ENCODE measurements around the gene SGMS2.

The SGMS2 gene

GRCh38 chr4:107837776-107838618 lies 13.3 kb downstream of the SGMS2 start:
- intact Hi-C loops (cut with micrococcal nuclease), result loop anchor here (5.0 kb wide), 1 partner anchor 81 kb away; no protein-coding TSS in a partner anchor
- Mint-ChIP-seq H3K27ac (no peak overlapping the region), H3K36me3 (ENCODE audit: low read depth) (no peaks in the 10 kb centered on the region), H3K27me3 (no peaks in the 10 kb centered on the region), H3K9me3 (no peaks in the 10 kb centered on the region), H3K4me1 (ENCODE audit: low read depth) (peaks cover 40% of the 10 kb centered on the region), H3K4me3 (no peak overlapping the region)

GRCh38 chr4:107838861-107839565 lies 14.3 kb downstream of the SGMS2 start:
- Mint-ChIP-seq H3K9me3 (no peaks in the 10 kb centered on the region), H3K27ac (no peak overlapping the region), H3K4me3 (no peak overlapping the region), H3K36me3 (ENCODE audit: low read depth) (no peaks in the 10 kb centered on the region), H3K27me3 (no peaks in the 10 kb centered on the region), H3K4me1 (ENCODE audit: low read depth) (peaks cover 40% of the 10 kb centered on the region)
- intact Hi-C loops (cut with micrococcal nuclease), result loop anchor here (5.0 kb wide), 1 partner anchor 82 kb away; no protein-coding TSS in a partner anchor

- Mint-ChIP-seq H3K27me3 (no peaks in the 10 kb centered on the region), H3K4me3 (no peak overlapping the region), H3K4me1 (ENCODE audit: low read depth) (peaks cover 48% of the 10 kb centered on the region), H3K36me3 (ENCODE audit: low read depth) (no peaks in the 10 kb centered on the region), H3K9me3 (peaks cover 9% of the 10 kb centered on the region), H3K27ac (peak overlapping the region; percentile 67)
- intact Hi-C loops (cut with micrococcal nuclease), result loop anchor here (5.0 kb wide), 1 partner anchor 54 kb away; no protein-coding TSS in a partner anchor
These were observed 18.7 kb downstream of the SGMS2 start for GRCh38 chr4:107843391-107843790.

GRCh38 chr4:107845681-107846080 lies 20.9 kb downstream of the SGMS2 start:
- Mint-ChIP-seq H3K36me3 (ENCODE audit: low read depth) (no peaks in the 10 kb centered on the region), H3K9me3 (peaks cover 18% of the 10 kb centered on the region), H3K27ac (no peak overlapping the region), H3K4me3 (no peak overlapping the region), H3K4me1 (ENCODE audit: low read depth) (peaks cover 40% of the 10 kb centered on the region), H3K27me3 (no peaks in the 10 kb centered on the region)
- intact Hi-C loops (cut with micrococcal nuclease), result no loop called here

GRCh38 chr4:107850438-107850837 lies 25.7 kb downstream of the SGMS2 start:
- Mint-ChIP-seq H3K4me3 (no peak overlapping the region), H3K36me3 (ENCODE audit: low read depth) (no peaks in the 10 kb centered on the region), H3K27ac (no peak overlapping the region), H3K9me3 (peaks cover 18% of the 10 kb centered on the region), H3K4me1 (ENCODE audit: low read depth) (peaks cover 11% of the 10 kb centered on the region), H3K27me3 (no peaks in the 10 kb centered on the region)
- intact Hi-C loops (cut with micrococcal nuclease), result no loop called here

GRCh38 chr4:107853444-107854355 lies 29.0 kb downstream of the SGMS2 start:
- no peaks in the 10 kb centered on the region for H3K27me3 Mint-ChIP-seq
- peaks cover 9% of the 10 kb centered on the region for H3K9me3 Mint-ChIP-seq
- peak overlapping the region; percentile 37 for H3K4me3 Mint-ChIP-seq
- intact Hi-C loops (cut with micrococcal nuclease), result no loop called here
- H3K4me1 Mint-ChIP-seq (ENCODE audit: low read depth), result peaks cover 16% of the 10 kb centered on the region
- H3K36me3 Mint-ChIP-seq (ENCODE audit: low read depth), result no peaks in the 10 kb centered on the region
- peak overlapping the region; percentile 56 for H3K27ac Mint-ChIP-seq

- Mint-ChIP-seq H3K36me3 (ENCODE audit: low read depth) (peaks cover 3% of the 10 kb centered on the region), H3K9me3 (peaks cover 9% of the 10 kb centered on the region), H3K27me3 (no peaks in the 10 kb centered on the region), H3K4me3 (no peak overlapping the region), H3K4me1 (ENCODE audit: low read depth) (peaks cover 16% of the 10 kb centered on the region), H3K27ac (no peak overlapping the region)
- intact Hi-C loops (cut with micrococcal nuclease), result no loop called here
These were observed 29.8 kb downstream of the SGMS2 start for GRCh38 chr4:107854356-107855022.

GRCh38 chr4:107855723-107856122 lies 31.0 kb downstream of the SGMS2 start:
- no peak overlapping the region for H3K4me3 Mint-ChIP-seq
- H3K36me3 Mint-ChIP-seq (ENCODE audit: low read depth), result peaks cover 10% of the 10 kb centered on the region
- H3K4me1 Mint-ChIP-seq (ENCODE audit: low read depth), result peaks cover 16% of the 10 kb centered on the region
- H3K9me3 Mint-ChIP-seq, result no peaks in the 10 kb centered on the region
- no peaks in the 10 kb centered on the region for H3K27me3 Mint-ChIP-seq
- intact Hi-C loops (cut with micrococcal nuclease), result no loop called here
- H3K27ac Mint-ChIP-seq, result no peak overlapping the region

GRCh38 chr4:107856901-107857300 lies 32.2 kb downstream of the SGMS2 start:
- H3K27ac Mint-ChIP-seq, result no peak overlapping the region
- no peak overlapping the region for H3K4me3 Mint-ChIP-seq
- H3K4me1 Mint-ChIP-seq (ENCODE audit: low read depth), result peaks cover 16% of the 10 kb centered on the region
- peaks cover 10% of the 10 kb centered on the region for H3K36me3 Mint-ChIP-seq (ENCODE audit: low read depth)
- H3K9me3 Mint-ChIP-seq, result no peaks in the 10 kb centered on the region
- no peaks in the 10 kb centered on the region for H3K27me3 Mint-ChIP-seq
- intact Hi-C loops (cut with micrococcal nuclease), result no loop called here

- no peak overlapping the region for H3K4me3 Mint-ChIP-seq
- intact Hi-C loops (cut with micrococcal nuclease), result no loop called here
- H3K9me3 Mint-ChIP-seq, result no peaks in the 10 kb centered on the region
- peaks cover 16% of the 10 kb centered on the region for H3K4me1 Mint-ChIP-seq (ENCODE audit: low read depth)
- H3K27me3 Mint-ChIP-seq, result no peaks in the 10 kb centered on the region
- no peak overlapping the region for H3K27ac Mint-ChIP-seq
- H3K36me3 Mint-ChIP-seq (ENCODE audit: low read depth), result peaks cover 10% of the 10 kb centered on the region
These were observed 33.0 kb downstream of the SGMS2 start for GRCh38 chr4:107857741-107858140.

- Mint-ChIP-seq H3K27ac (no peak overlapping the region), H3K36me3 (ENCODE audit: low read depth) (peaks cover 10% of the 10 kb centered on the region), H3K27me3 (no peaks in the 10 kb centered on the region), H3K4me1 (ENCODE audit: low read depth) (peaks cover 14% of the 10 kb centered on the region), H3K9me3 (no peaks in the 10 kb centered on the region), H3K4me3 (no peak overlapping the region)
- intact Hi-C loops (cut with micrococcal nuclease), result no loop called here
These were observed 33.5 kb downstream of the SGMS2 start for GRCh38 chr4:107858158-107858742.

GRCh38 chr4:107862658-107863057 lies 37.9 kb downstream of the SGMS2 start:
- no peak overlapping the region for H3K4me3 Mint-ChIP-seq
- intact Hi-C loops (cut with micrococcal nuclease), result no loop called here
- H3K36me3 Mint-ChIP-seq (ENCODE audit: low read depth), result peaks cover 10% of the 10 kb centered on the region
- H3K4me1 Mint-ChIP-seq (ENCODE audit: low read depth), result peaks cover 13% of the 10 kb centered on the region
- no peaks in the 10 kb centered on the region for H3K27me3 Mint-ChIP-seq
- H3K9me3 Mint-ChIP-seq, result no peaks in the 10 kb centered on the region
- H3K27ac Mint-ChIP-seq, result no peak overlapping the region

GRCh38 chr4:107863416-107863815 lies 38.7 kb downstream of the SGMS2 start:
- no peaks in the 10 kb centered on the region for H3K27me3 Mint-ChIP-seq
- peaks cover 10% of the 10 kb centered on the region for H3K36me3 Mint-ChIP-seq (ENCODE audit: low read depth)
- H3K9me3 Mint-ChIP-seq, result no peaks in the 10 kb centered on the region
- H3K4me1 Mint-ChIP-seq (ENCODE audit: low read depth), result peaks cover 6% of the 10 kb centered on the region
- H3K27ac Mint-ChIP-seq, result no peak overlapping the region
- intact Hi-C loops (cut with micrococcal nuclease), result no loop called here
- no peak overlapping the region for H3K4me3 Mint-ChIP-seq
